Myocyte (in vitro differentiated cells): ENCODE measurements around the gene EXD3. TPM values are rescaled to one million over a fixed set of nuclear protein-coding genes. Genes with fewer than 3 reads are reported as not detected.
A peak's percentile ranks its signal among the peaks of the same experiment; 100 is the strongest.
"Not testable (repeated sequence)": the region's sequence is repeated elsewhere in the genome, so short reads cannot be mapped to it uniquely, and the experiment has no call there.

ENCODE experiments used
- DNase-seq: peaks from one replicate; pipeline ENCODE4 v3.0.0-alpha.2; 2012; ENCODE audit warnings: low read depth
- total RNA-seq: library from RNA; depleted of rRNA; stranded (reverse); fragments of >200 nt; gene quantifications from 2 replicates; pipeline ENCODE4 v1.2.3, GENCODE V29; 2014

Gene EXD3
- total RNA-seq, 1 donor from 2014 or later: 12.5 TPM

DNA sequence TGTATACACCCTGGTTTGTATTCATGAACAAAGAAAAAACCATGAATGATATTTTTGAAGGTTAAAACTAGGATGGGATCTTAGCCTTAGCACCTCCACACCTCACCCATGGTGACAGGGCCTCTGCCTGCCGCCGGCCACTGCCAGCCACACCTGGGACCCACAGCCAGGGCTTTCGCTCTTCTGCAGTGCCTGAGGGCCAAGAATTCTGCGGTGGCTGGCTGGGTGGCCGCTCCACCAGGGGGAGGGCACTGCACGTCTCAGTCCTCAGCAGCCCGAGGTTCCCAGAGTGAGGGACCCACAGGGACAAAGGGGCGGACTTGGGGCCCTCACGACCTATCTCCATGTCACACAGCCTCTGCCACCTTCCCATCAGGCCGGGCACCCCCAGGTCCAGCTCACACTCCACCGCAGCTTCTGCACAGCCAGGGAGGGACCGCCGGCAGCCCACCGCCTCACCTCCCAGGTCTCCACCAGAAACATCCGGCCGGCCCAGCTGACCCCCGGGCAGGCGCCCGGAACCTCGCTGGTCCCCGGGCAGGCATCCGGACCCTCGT lies 6.9 kb downstream of the EXD3 start:
- DNase-seq: no peak

DNA sequence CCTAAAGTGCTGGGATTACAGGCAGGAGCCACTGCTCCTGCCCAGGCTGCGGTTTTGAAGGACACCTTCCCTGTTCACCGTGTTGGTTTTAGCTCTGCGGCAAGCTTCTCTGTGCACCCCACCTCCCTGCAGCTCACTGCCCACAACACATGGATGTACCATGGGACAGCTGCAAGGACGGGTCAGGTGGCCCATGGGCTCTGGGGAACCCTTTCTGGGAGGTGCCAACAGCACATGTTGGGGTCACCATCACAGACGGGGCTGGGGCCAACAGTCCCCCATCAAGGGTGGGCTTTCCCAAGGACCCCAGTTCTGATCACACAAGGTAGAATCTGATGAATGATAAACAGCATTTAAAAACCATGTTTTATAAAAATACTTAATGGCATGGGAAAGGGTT lies 7.5 kb downstream of the EXD3 start:
- no peak for DNase-seq

DNA sequence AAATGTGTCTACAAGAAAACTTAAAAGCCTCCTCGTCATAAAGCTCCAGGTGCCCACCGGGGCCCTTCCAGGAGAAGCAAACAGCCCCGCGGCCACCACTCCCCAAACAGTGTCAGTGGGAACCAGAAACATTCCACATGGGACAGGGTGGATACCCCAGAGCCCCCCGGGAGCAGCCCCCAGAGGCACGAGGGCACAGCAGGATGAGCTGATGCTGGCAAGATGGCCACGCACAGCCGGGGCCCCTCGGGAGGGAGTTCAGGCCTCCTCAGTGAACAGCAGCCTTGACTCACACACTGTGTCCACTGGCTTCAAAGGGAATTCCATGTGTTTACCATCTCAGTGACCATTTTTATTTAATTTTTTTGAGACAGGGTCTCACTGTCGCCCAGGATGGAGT lies 10.5 kb downstream of the EXD3 start:
- no peak for DNase-seq

DNA sequence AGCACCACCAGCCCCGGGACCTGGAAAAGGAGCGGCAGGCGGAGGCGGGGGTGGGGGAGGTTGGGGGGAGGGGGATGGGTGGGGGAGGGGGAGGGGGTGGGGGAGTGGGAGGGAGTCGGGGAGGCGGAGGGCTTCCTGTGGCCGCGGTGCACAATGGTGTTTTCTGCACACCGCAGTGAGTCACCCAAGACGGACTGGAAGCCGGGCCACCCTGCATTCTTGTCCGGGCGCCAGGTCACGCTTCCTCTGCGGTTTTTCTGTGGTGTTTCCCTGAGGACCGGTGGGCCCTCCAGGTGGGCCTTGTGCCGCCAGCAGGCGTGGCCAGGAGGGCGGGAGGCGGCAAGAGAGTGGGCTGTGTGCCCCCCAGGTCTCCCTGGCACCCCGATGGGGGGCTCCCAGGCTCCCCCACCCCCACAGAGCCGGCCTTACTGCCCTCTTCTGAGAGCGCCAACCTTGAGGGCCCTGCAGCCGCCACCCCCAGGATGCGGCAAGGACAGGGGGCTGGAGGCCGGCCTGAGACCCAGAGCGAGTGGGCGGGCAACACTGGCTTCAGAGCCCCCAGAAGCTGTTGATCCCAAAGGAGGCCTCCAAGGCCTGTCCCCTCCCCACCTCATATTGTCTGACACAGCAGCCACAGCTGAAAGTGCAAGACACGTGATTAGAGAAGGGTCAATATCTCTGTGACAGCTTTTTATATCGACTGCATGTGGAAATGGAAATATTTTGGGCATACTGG lies 11.1 kb downstream of the EXD3 start:
- peak; percentile 92 for DNase-seq

DNA sequence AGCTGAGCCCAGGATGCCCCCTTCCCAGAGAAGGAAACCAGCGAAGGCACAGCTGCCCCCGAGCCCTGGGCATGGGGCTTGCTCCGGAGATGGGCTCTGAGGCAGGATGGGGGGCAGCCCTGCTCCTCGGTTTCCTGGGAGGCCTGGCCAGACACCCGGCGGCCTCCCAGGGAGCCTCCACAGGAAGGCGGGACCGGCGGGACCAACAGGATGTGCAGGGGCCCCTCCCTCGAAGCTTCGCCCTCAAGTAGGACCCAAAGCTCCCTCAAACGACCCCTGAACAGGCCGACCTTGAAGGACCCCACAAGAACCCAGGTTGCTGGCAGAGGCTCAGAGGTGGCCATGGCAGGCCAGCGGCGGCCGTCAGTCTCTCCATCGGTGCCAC lies 11.7 kb downstream of the EXD3 start:
- DNase-seq: no peak

DNA sequence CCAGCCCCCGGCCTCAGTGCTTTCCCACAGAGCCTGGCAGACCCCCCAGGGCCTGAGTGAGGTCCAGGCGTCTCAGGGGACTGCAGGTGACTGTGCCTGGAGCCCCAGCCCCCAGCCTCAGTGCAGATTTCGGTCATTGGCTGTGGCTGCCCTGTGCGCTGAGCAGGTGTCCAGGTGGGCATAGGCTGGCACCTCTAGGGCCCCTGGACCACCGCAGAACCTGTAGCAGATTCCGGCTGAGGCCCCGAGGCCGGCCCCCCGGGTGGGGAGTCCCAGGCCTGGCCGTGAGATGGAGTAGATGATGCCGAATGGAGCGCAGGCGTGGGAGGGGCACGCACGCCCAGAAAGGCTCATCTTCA lies 12.1 kb downstream of the EXD3 start:
- DNase-seq: no peak

DNA sequence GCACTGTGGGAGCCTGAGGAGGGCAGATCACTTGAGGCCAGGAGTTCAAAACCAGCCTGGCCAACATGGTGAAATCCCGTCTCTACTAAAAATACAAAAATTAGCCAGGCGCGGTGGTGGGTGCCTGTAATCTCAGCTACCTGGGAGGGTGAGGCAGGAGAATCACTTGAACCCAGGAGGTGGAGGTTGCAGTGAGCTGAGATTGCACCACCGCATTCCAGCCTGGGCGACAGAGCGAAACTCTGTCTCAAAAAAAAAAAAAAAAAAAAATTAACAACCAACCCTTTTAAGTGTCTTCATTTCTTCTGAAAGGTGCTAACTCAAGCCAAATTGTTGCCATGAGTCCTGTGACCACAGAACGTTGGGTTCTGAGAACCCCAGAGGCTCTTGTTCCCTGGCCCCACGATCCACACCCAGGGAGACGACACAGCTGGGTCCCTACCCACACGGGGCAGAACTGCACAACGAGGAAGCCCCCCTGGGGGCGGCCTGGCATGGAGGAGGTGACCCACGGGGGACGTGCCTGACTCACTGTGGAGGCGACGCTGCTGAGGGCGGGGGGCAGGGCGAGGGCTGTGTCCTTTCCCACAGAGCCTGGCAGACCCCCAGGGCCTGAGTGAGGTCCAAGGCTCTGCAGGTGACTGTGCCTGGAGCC lies 12.6 kb downstream of the EXD3 start:
- DNase-seq: not testable (repeated sequence)

DNA sequence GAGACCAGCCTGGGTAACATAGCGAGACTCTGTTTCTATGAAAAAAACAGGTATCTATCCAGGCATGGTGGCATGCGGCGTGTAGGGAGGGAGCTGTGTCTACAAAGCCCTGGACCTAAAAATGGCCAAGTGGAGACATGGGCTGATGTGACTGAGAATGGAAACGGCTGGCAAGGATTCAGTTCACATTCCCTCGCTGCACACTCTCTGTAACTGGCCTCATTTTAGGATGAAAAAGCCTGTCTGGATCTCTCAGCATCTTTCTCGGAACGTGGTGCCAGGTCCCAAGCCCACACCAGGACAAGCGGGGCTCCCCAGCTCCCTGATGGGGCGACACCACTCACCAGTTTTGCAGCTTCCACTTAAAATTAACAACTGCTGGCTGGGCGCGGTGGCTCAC lies 13.4 kb downstream of the EXD3 start:
- DNase-seq: no peak

DNA sequence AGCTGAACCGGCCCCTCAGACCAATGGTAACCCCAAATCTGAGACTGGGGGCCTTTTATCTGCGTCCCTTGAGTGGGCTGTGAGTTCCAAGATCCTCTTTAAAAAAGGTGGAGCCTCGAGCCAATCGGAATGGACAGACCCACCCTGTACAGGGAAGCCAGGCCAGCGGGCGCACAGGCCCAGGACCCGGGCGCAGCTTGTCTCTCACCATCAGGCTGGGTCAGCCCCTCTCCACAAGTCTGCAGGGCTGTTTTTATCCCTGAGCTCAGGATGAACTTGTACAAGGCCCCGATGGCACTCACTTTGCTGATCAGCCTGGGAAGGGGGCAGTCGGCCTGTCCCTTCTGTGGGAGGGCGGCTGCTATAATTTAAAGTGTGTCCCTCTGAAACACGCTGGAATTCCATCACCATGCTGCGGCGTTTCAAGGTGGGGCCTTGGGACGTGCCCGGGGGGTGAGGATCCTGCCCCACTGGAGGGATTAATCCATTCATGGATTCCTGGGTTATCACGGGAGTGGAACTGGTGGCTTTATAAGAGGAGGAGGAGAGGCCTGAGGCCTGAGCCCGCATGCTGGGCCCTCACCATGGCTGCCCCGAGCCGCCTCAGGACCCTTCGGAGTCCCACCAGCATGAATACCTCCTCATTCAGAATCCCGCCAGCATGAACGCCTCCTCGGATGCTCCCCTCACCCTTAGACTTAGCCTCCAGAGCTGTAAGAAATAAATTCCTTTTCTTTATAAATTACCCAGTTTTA lies 14.1 kb downstream of the EXD3 start:
- DNase-seq: no peak

DNA sequence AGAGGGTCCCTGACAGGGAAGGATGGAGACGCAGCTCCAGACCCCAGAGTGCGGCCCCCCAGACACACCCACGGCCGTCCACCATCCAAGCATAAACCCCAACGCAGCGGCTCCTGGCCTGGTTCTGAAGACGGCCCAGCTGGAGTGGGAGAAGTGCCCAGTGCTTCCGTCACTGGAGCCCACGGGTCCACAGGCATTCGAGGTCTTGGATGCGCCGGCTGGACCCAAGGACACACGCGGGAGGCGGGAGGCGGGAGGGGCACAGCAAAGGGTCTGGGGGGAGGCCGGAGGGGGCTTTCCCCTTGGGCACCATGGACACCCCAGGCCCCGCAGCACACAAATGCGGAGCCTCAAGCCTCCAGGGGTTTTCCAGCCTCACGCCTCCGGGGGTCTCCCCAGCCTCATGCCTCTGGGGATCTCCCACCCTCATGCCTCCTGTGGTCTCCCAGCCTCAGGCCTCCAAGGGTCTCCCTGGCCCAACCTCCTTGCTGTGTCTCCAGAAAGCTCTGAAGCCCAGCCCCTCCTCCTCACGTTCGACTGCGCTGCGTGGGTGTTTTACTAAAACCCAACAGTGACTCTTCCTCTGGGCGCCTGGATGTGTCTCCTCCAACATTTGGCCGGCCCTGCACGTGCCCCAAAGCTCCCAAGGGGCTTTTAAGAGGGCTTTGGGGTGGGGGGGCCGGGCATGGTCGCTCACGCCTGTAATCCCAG lies 15.2 kb downstream of the EXD3 start:
- no peak for DNase-seq

DNA sequence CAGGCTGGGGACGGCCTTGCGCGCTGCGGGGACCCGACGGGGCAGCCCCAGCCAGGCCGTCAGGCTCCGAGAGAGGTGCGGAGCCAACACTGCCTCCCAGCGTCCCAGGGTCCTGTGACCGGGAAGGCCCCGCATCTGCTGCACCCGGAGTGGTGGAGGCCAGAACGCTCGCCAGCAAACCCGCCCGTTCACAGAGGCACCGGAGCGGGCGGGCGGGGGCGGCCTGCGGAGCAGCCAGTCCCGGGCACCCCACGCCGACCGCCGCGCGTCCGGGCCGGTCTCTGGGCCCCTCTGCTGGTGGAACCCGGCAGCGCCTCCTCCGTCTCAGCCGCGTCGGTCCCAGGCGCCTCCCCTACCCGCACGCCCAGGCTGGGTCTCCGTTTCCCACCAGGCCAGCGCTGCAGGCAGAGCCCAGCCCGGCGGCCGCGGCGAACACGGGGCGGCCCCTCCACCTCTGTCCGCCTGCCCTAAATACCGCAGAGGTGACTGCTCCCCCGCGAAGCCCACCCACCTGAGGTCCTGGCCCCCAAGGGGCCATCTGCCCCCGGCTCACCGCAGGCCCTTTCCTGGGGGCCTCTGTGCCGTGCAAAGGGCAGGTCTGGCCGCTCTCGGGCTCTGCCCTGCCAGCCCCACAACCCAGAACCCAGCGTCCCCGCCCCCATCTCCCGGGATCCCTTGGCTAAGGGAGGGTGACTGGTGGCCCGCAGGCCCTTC lies 15.9 kb downstream of the EXD3 start:
- peak; percentile 47 for DNase-seq

DNA sequence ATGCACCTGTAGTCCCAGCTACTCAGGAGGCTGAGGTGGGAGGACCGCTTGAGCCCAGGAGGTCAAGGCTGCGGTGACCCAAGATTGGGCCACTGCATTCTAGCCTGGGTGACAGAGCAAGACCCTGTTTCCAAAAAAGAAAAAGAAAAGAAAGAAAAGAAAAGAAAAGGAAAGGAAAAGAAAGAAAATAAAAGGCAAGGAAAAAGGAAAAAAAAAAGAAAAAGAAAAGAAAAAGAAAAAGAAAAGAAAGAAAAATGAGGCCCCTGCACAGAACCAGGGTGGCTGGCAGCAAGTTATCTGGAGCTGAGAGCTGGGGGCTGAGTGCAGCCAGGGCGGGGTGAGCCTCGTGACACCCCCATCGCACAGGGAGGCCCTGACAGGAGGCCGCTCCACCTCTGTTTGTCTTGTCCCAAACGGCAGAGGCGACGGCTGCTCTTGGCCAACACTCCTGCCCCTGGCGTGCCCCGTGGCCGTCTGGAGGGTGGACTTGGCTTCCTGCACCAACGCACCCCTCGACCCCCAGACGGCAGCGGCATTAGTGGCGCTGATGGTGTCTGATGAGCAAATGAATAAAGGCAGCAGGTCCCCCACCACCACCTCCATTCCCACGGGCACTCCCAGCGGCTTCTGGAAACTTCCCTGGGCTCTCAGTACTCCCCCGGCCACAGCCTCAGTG lies 16.7 kb downstream of the EXD3 start:
- no peak for DNase-seq

DNA sequence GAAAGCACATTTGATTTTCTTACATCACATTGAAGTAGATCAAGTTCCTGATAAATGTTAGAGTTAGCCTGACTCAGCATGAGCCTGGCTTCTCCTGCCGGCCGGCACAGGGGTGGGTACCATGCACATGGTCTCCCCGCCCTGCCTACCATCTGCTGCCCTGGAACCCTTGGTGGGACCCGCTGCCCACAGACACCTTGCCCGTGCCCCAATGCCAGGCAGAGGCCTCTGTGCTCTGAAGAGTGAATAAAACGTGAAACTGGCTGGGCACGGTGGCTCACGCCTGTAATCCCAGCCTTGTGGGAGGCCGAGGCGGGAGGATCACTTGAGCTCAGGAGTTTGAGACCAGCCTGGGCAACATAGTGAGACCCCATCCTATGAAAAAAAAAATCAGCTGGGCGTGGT lies 17.3 kb downstream of the EXD3 start:
- DNase-seq: no peak

DNA sequence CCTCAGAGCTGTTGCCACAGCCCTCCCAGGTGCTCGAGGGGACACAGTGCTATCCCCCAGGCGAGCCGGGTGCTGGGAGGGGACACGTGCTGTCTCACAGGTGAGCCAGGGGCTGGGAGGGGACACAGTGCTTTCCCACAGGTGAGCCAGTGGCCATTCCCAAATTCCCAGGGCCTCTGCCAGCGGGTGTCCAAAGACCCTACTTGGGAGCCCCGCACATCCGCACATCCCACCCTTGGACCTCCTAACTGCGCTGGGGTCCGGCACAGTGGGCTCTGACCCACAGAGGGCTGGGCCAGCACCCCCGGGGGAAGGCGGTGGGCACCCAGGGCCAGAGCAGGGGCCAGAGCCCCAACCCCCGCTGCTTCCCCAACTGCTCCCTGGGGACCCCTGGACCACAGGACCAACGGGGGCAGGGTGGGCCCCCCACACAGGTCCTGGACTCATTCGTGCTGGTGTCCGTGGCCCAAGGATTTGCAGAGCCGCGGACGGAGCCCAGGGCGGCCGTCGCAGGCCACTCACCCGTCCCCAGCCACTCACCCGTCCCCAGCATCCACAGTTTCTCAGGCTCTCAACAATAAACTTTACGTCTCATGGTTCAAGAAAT lies 17.9 kb downstream of the EXD3 start:
- no peak for DNase-seq

DNA sequence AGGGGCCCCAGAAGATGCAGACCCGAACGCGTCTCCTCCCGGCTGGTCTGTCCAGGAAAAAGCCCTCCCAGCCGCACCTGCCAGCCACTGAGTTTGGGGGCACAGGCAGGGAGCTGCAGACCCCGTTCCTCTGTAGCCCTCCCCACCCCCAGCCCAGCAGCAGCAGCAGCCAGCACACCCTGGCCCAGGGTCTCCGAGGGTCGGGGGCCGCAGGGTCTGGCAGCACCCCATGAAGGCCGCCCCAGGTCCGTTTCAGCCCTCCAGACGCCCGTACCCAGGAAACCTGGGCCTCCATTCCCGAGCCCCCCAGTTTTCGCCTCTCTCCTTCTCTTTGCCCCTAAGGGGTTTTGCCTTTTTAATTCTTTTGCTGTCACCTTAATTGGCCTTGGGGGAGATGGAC lies 19.7 kb downstream of the EXD3 start:
- DNase-seq: no peak

DNA sequence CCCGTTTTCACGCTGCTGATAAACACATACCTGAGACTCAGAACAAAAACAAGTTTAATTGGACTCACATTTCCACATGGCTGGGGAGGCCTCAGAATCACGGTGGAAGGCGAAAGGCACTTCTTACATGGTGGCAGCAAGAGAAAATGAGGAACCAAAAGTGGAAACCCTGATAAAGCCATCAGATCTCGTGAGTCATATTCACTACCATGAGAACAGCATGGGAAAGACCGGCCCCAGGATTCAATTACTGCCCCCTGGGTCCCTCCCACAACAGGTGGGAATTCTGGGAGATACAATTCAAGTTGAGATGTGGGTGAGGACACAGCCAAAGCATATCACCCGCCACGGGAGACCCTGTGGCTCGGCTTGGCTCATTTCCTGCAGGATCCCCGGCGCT lies 20.2 kb downstream of the EXD3 start:
- DNase-seq: peak; percentile 65

DNA sequence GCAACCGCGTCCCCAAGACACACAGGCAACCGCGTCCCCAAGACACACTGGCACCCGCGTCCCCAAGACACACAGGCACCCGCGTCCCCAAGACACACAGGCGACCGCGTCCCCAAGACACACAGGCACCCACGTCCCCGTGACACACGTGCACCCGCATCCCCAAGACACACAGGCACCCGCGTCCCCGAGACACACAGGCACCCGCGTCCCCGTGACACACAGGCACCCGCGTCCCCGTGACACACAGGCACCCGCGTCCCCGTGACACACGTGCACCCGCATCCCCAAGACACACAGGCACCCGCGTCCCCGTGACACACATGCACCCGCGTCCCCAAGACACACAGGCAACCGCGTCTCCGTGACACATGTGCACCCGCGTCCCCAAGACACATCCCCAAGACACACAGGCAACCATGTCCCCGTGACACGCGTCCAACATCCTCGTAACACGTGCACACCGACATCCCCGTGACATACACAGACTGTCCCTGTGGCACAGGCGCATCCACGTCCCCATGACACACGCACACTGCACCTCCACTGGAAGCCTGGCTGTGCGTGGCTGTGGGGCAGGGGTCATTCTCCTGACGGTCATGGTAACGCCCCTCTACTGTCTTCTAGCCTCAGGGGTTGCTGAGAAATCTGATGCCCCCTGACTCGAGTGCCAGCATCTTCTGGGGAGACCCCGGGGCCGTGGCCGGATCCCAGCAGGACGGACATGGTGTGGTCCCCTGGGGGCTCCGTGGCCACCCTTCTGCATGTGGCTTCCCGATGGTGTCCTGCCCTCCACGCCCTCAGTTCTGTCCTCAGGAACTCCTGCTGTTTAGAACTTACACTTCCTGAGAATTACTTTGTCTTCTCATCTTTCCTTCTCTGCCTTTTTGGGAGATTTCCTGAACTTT lies 24.1 kb downstream of the EXD3 start:
- no peak for DNase-seq

DNA sequence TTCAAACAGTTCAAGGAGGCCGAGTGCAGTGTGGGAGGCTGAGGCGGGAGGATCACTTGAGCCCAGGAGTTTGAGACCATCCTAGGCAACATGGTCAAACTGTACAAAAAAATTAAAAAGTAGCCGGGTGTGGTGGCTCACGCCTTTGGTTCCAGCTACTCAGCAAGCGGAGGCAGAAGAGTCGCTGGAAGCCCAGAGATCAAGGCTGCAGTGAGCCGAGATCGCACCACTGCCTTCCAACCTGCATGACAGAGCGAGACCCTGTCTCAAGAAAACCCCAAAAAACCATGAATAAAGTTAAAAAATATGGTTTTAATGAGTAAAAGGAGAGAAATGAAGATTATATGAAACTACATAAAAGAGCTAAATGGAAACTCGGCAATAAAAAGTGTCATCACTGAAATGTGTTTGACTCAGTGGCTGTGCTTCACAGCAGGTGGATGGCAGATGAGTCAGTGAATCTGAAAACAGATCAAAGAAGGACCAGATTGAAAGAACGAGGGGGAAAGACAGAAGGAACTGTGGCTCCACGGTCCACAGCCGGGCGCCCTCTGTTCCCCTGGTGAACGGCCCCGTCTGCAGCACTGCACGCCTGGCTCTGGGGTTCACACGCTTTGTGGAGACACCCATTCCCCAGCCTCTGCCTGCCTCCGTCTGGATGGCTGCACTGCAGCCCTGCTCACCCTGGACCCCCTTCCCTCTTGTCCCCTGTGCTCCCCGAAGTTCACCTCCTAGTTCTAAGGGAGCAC lies 25.1 kb downstream of the EXD3 start:
- DNase-seq: no peak
